ENCODE measurements around the gene BMS1.
A peak's percentile ranks its signal among the peaks of the same experiment; 100 is the strongest.
"Not testable (repeated sequence)": the region's sequence is repeated elsewhere in the genome, so short reads cannot be mapped to it uniquely, and the experiment has no call there.

BMS1 gene

GRCh38 chr10:42782446-42783180 is at the start of gene BMS1:
Gene BMS1, plus strand, starts transcription at chr10:42782795. Its CDS starts 1,600 bp downstream, at chr10:42784395.
- peak; percentile 77 to 78 for DNase-seq (ENCODE audit: low read depth in 2 of 2)

- no peak for DNase-seq (ENCODE audit: low read depth in 2 of 2)
These were observed 48.1 kb upstream of the BMS1 start for GRCh38 chr10:42734536-42734935.

GRCh38 chr10:42738679-42739078 is 43.9 kb upstream of the BMS1 start:
- no peak for DNase-seq (ENCODE audit: low read depth in 2 of 2)

GRCh38 chr10:42741536-42741935 is 41.1 kb upstream of the BMS1 start:
- DNase-seq (ENCODE audit: low read depth in 2 of 2) = not testable (repeated sequence)

GRCh38 chr10:42743697-42744096 is 38.9 kb upstream of the BMS1 start:
- DNase-seq (ENCODE audit: low read depth in 2 of 2) = no peak

- DNase-seq (ENCODE audit: low read depth in 2 of 2) = no peak
These were observed 38.4 kb upstream of the BMS1 start for GRCh38 chr10:42744134-42744701.

- DNase-seq (ENCODE audit: low read depth in 2 of 2) = peak; percentile 23 to 39
These were observed 29.5 kb upstream of the BMS1 start for GRCh38 chr10:42753126-42753506.

- DNase-seq (ENCODE audit: low read depth in 2 of 2) = no peak
These were observed 29.0 kb upstream of the BMS1 start for GRCh38 chr10:42753507-42754154.

- DNase-seq (ENCODE audit: low read depth in 2 of 2) = no peak
These were observed 28.2 kb upstream of the BMS1 start for GRCh38 chr10:42754155-42755027.

GRCh38 chr10:42755028-42755451 is 27.6 kb upstream of the BMS1 start:
- DNase-seq (ENCODE audit: low read depth in 2 of 2) = no peak

- no peak for DNase-seq (ENCODE audit: low read depth in 2 of 2)
These were observed 27.0 kb upstream of the BMS1 start for GRCh38 chr10:42755556-42756093.

GRCh38 chr10:42767906-42768305 is 14.7 kb upstream of the BMS1 start:
- DNase-seq (ENCODE audit: low read depth in 2 of 2) = no peak

- no peak for DNase-seq (ENCODE audit: low read depth in 2 of 2)
These were observed 13.9 kb upstream of the BMS1 start for GRCh38 chr10:42768581-42769152.

GRCh38 chr10:42769173-42769572 is 13.4 kb upstream of the BMS1 start:
- DNase-seq (ENCODE audit: low read depth in 2 of 2) = no peak

GRCh38 chr10:42769673-42770072 is 12.9 kb upstream of the BMS1 start:
- DNase-seq (ENCODE audit: low read depth in 2 of 2) = no peak

GRCh38 chr10:42776681-42777080 is 5.9 kb upstream of the BMS1 start:
- DNase-seq (ENCODE audit: low read depth in 2 of 2) = no peak

GRCh38 chr10:42780456-42780855 is 2.1 kb upstream of the BMS1 start:
- DNase-seq (ENCODE audit: low read depth in 2 of 2) = no peak

GRCh38 chr10:42781893-42782445 is 626 bp upstream of the BMS1 start:
- no peak for DNase-seq (ENCODE audit: low read depth in 2 of 2)

GRCh38 chr10:42783181-42783549 is 570 bp downstream of the BMS1 start:
- DNase-seq (ENCODE audit: low read depth in 2 of 2) = no peak

- no peak for DNase-seq (ENCODE audit: low read depth in 2 of 2)
These were observed 3.2 kb downstream of the BMS1 start for GRCh38 chr10:42785759-42786158.

- DNase-seq (ENCODE audit: low read depth in 2 of 2) = no peak
These were observed 8.2 kb downstream of the BMS1 start for GRCh38 chr10:42790835-42791234.
